Inferior parietal cortex (tissue), 1 donor: ENCODE data around the gene KCNN1.
"Not testable (repeated sequence)": the region's sequence is repeated elsewhere in the genome, so short reads cannot be mapped to it uniquely, and the experiment has no call there.

Experiments used
- DNase-seq: peaks from one replicate; pipeline ENCODE4 v3.0.0-alpha.2; 2016; ENCODE audit errors: extremely low spot score

The KCNN1 gene

GRCh38 chr19:18000915-18001776 is 34.2 kb downstream of the KCNN1 start:
- peak; percentile 60 for DNase-seq

GRCh38 chr19:18001777-18002345 is 35.0 kb downstream of the KCNN1 start:
- no peak for DNase-seq

GRCh38 chr19:18002347-18002850 is 35.5 kb downstream of the KCNN1 start:
- DNase-seq: no peak

GRCh38 chr19:18005750-18006149 is 38.8 kb downstream of the KCNN1 start:
- not testable (repeated sequence) for DNase-seq

DNA sequence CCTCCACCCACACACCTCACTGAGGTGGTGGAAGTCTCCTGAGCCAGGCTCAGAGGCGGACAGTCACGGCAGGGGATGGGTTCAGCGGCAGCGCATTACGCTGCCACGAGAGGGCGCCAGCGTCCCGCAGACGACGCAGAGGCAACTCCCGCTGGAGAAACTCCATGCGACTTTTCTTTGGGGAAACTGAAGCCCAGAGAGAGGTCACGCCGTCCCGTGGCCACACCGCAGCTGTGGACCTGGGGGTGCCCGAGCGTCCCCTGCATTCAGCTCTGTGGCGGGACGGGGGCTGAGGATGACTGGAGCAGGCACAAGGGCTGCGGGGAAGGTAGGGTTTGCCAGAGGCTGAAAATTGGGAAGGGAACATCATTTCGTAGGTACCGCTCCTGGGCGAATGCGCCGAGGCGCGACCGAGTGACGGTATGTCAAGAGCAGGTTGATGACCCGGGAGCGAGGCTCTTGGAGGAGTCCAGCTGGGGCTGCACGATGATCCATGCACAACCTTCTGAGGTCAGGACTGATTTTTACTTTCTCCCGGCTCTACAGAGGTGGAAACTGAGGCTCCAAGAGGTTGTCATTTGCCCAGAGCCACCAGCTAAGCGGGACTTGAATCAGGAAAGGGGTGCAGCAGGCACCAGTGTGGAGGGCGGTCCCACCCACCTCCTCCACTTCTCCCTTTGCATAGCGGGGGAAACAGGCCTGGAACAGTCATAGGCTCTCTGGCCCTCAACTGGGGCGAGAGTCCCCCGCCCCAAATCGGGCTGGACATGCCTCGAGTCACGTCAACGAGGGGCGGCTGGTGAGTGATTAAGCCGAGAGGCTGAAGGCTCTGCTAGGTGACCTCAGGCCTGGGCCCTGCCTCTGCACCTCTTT is 40.4 kb downstream of the KCNN1 start:
- peak; percentile 92 for DNase-seq

GRCh38 chr19:18007917-18008673 is 41.2 kb downstream of the KCNN1 start, which contains the start of gene ARRDC2:
TSS of gene ARRDC2 (plus strand) at chr19:18008170. CDS start at chr19:18008311, 141 bp downstream.
- peak; percentile 91 for DNase-seq

GRCh38 chr19:18008814-18009213 is 41.9 kb downstream of the KCNN1 start:
- DNase-seq: no peak

DNA sequence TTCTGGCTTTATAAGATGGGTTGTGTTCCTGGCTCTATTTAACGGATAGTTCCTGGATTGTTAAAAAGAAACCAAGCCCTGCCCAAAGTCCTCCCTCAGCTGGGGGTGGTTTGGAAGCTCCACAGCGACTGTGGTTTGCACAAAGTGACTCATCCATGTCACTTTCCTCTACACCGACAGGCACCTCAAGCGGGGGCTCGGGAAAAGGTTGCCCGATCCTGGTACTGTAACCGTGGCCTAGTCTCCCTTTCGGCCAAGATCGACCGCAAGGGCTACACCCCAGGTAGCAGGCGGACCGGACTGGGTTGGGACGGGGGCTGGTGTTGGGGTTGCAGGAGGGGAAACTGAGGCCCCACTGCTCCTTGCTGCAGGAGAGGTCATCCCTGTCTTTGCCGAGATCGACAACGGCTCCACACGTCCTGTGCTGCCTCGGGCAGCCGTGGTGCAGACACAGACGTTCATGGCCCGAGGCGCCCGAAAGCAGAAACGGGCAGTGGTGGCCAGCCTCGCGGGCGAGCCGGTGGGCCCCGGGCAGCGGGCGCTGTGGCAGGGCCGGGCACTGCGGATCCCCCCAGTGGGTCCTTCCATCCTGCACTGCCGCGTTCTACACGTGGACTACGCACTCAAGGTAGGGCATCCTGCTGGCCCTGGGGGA is 42.6 kb downstream of the KCNN1 start:
- no peak for DNase-seq

DNA sequence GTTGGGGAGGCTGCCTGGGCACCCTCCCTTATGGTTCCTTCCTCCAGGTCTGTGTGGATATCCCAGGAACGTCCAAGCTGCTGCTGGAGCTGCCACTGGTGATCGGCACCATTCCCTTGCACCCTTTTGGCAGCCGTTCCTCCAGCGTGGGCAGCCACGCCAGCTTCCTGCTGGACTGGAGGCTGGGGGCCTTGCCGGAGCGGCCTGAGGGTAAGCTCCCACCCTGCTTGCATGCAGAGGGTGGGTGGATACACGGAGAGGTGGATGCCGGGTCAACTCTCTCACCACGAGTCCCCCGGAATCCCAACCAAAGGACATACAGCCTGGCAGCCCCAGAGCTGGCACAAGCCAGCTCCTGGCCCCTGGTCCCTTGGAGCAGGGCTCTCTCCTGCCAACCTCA is 43.2 kb downstream of the KCNN1 start:
- DNase-seq: no peak

DNA sequence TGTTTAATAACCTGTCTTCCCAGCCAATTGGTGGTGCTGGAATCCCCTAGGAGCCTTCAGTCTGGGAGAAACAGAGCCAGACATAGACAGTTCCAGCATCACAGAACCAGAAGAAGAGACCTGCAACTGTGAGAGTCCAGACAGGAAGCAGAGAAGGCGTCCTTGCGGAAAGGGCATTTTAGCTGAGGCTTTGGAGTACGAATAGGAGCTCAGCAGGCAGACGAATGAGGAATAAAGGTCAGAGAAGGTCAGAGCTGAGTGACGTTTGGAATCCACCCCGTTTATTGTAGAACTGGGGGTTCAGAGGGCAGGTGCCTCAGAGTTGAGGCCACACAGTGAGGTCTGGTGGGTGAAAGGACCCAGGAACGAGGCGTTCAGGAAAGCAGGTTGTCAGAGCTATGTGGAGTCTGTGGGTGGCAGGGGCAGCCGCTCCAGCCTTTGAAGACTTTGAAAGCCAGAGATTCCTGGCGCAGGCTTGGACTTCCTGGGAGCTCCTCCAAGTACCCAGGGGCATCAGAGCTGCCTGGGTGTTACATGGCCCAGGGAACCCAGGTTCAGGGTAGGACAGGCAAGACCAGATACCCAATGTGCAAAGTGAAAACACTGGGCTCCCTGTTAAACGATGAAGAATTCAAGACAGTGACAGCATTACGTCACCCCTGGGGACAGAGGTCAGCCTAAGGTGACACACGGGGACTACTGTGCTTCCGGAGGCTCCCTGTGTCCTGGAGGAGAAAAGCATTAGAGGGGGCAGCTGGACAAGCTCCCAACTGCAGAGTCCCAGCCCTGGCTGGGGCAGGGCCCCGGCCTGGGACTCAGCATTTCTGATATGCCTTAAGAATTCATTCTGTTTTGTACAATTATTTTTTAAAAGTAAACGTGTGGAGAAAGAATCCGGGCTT is 46.6 kb downstream of the KCNN1 start:
- DNase-seq: no peak

DNA sequence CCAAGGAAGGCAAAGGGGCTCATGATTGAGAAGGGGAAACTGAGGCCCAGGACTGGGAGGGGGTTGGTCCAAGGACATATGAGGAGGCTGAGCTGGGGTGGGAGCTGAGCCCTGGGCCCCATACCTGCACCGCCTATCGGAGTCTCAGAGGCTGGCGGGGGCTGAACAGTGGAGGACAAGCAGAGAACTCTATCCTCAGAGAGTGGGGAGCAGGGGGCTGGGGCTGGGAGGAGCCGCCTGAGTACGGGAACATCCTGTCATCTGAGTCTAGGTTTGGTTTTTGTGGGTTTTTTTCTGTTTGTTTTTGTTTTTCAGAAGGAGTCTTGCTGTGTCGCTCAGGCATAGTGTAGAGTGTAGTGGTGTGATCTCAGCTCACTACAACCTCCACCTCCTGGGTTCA is 47.3 kb downstream of the KCNN1 start:
- DNase-seq: no peak

- DNase-seq: no peak
These were observed 49.5 kb downstream of the KCNN1 start for GRCh38 chr19:18016209-18016910.

GRCh38 chr19:18017275-18018083 is 50.6 kb downstream of the KCNN1 start:
- no peak for DNase-seq

DNA sequence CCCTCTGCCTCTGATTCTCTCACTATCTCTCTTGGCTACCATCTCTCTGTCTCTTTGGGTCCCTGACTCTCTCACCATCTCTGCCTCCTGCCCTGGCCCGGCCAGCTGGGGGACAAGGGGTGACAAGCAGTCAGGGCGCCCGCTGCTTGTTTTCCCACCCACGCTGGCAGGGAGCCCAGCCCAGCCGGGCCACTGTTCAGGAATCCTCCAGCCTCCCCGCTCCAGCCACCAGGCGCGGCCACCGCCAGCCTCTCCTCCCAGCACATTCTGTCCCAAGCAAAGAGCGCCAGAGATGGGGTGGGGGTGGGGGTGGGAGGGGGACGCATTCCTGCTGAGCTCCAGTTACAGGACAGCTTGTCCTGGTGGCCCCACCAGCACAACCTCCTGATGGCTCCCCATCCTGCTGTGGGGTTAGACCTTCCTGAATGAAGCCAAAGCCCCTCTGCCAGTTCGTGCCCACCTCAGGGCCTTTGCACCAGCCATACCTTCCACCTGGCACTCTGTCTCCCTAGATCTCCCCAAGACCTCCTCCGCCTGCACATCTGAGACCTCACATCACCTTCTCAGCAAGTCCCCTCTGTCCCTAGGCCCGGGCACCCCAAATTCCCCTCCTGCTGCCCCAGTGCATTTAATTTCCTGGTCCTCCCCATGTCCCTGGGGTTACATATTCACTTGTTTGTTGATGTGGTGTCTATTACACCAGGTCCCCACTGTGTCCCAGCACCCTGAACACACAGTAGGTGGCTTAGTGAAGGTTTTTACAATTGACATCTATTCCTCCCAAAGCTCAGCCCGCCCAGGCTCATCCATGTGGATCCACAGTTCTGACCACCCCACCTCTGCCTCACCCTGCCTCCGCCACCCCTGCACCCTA is 53.5 kb downstream of the KCNN1 start:
- DNase-seq: peak; percentile 73

DNA sequence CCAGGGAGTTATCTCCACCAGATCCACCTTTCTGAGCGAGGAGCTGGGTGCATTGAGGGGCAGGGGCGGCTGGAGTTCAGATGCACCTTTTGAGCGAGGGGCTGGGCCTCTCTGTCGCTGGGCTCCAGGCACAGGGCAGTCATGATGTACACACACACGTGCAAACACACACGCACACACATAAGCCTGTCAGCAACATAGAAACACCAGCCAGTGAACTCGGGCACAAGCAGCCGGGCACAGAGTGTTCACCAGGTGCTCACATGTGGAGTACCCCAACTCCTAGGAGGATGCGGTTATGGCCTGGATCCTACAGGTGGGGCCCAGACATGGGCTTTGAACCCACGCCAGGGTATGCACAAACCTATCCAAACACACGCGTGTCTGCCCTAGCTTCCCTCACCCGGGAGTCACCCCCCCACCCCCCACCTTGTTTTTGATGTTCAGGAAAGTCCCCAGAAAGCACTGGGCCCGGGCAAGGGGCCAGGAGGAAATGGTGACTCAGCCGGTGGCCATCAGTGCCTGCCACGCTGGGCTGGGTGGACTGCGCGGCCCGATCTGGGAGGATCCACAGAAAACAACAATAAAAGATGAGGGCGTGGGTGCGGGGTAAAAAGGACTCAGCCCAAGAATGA is 54.3 kb downstream of the KCNN1 start:
- peak; percentile 76 for DNase-seq

GRCh38 chr19:18023622-18024251 is 56.8 kb downstream of the KCNN1 start:
- DNase-seq: no peak
